Upper lobe of right lung (tissue), 1 donor: Measurements from ENCODE around the gene HRNR. TPM values are rescaled to one million over a fixed set of nuclear protein-coding genes. Genes with fewer than 3 reads are reported as not detected.
"Not testable (repeated sequence)": the region's sequence is repeated elsewhere in the genome, so short reads cannot be mapped to it uniquely, and the experiment has no call there.

Experiments
- ATAC-seq: fragments of 200-7000 bp; cut with Tn5 transposase; one replicate; pipeline ENCODE4 v1.9.1; 2020; ENCODE audit warnings: mild to moderate bottlenecking, moderate library complexity
- DNase-seq: peaks from one replicate; pipeline ENCODE4 v3.0.0-alpha.2; 2020
- H3K27ac ChIP-seq: fragments of 200-600 bp; one replicate; pipeline ENCODE4 v1.8.0; 2022
- H3K27me3 ChIP-seq: fragments of 200-600 bp; one replicate; pipeline ENCODE4 v1.8.0; 2022; ENCODE audit warnings: mild to moderate bottlenecking
- H3K36me3 ChIP-seq: fragments of 200-600 bp; one replicate; pipeline ENCODE4 v1.8.0; 2022
- H3K4me1 ChIP-seq: fragments of 200-600 bp; one replicate; pipeline ENCODE4 v1.8.0; 2022
- H3K4me3 ChIP-seq: fragments of 200-600 bp; one replicate; pipeline ENCODE4 v1.8.0; 2022; ENCODE audit warnings: mild to moderate bottlenecking
- H3K9me3 ChIP-seq: fragments of 200-600 bp; one replicate; pipeline ENCODE4 v1.8.0; 2022
- intact Hi-C: fragments of 100-400 bp; cut with DNase I; formaldehyde crosslinking; loops from one replicate; pipeline ENCODE4 v1.11.0; 2022
- total RNA-seq: library from RNA; stranded (reverse); fragmentation: NEBNext Ultra II Directional; extraction: Animal tissue kit (Norgen Biotek cat#: 25700); gene quantifications from one replicate; pipeline ENCODE4 v1.2.1, GENCODE V29; 2021
- TF ChIP-seq, protein P1 (sequence below): fragments of 200-600 bp; IDR thresholded peaks from one replicate; pipeline ENCODE4 v1.8.0; 2022; ENCODE audit warnings: antibody characterized with exemption
- donor health status: DM: no; HTN: yes; CAD: no; lungs with severe emphysema.

The HRNR gene
- total RNA-seq, 1 donor from 2014 or later = not detected

- intact Hi-C loops = no loop called here
- H3K36me3 ChIP-seq = no peaks in the 10 kb centered on the region
- no peaks in the 10 kb centered on the region for H3K9me3 ChIP-seq
- no peak overlapping the region for H3K27ac ChIP-seq
- H3K4me1 ChIP-seq = no peaks in the 10 kb centered on the region
- no peak for ATAC-seq
- no peaks in the 10 kb centered on the region for H3K27me3 ChIP-seq
- DNase-seq = no peak
- TF ChIP-seq, protein P1, sequence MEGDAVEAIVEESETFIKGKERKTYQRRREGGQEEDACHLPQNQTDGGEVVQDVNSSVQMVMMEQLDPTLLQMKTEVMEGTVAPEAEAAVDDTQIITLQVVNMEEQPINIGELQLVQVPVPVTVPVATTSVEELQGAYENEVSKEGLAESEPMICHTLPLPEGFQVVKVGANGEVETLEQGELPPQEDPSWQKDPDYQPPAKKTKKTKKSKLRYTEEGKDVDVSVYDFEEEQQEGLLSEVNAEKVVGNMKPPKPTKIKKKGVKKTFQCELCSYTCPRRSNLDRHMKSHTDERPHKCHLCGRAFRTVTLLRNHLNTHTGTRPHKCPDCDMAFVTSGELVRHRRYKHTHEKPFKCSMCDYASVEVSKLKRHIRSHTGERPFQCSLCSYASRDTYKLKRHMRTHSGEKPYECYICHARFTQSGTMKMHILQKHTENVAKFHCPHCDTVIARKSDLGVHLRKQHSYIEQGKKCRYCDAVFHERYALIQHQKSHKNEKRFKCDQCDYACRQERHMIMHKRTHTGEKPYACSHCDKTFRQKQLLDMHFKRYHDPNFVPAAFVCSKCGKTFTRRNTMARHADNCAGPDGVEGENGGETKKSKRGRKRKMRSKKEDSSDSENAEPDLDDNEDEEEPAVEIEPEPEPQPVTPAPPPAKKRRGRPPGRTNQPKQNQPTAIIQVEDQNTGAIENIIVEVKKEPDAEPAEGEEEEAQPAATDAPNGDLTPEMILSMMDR = no peak
- H3K4me3 ChIP-seq = no peak overlapping the region
Measured at GRCh38 chr1:152237093-152237492, 13.1 kb upstream of the HRNR start.

DNA sequence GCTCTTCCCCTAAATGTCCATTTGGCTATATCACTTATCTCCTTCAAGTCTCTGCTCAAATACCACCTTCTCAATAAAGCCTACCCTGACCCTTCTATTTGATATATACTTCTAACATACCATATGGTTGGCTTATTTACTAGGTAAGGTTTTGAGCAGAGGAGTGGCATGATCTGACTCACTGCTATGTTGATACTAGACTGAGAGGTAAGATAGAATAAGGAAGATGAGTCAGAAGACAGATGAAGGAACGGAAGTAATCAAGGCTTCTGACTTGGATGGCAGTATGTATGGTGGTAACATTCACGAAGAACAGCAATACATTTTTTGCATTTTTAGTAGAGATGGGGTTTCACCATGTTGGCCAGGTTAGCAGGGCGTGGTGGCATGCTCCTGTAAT, 4.8 kb upstream of the HRNR start:
- no peak overlapping the region for H3K4me3 ChIP-seq
- DNase-seq (no peak), ATAC-seq (no peak)
- H3K36me3 ChIP-seq = no peaks in the 10 kb centered on the region
- H3K9me3 ChIP-seq = no peaks in the 10 kb centered on the region
- intact Hi-C loops = no loop called here
- no peaks in the 10 kb centered on the region for H3K27me3 ChIP-seq
- TF ChIP-seq, protein P1 = no peak
- no peak overlapping the region for H3K27ac ChIP-seq
- no peaks in the 10 kb centered on the region for H3K4me1 ChIP-seq

GRCh38 chr1:152227310-152227928, 3.4 kb upstream of the HRNR start:
- Histone ChIP-seq H3K27ac (no peak overlapping the region), H3K36me3 (no peaks in the 10 kb centered on the region), H3K9me3 (no peaks in the 10 kb centered on the region), H3K4me3 (no peak overlapping the region), H3K4me1 (no peaks in the 10 kb centered on the region), H3K27me3 (no peaks in the 10 kb centered on the region)
- TF ChIP-seq, protein P1 = no peak
- no peak for DNase-seq
- intact Hi-C loops = no loop called here
- ATAC-seq = no peak

DNA sequence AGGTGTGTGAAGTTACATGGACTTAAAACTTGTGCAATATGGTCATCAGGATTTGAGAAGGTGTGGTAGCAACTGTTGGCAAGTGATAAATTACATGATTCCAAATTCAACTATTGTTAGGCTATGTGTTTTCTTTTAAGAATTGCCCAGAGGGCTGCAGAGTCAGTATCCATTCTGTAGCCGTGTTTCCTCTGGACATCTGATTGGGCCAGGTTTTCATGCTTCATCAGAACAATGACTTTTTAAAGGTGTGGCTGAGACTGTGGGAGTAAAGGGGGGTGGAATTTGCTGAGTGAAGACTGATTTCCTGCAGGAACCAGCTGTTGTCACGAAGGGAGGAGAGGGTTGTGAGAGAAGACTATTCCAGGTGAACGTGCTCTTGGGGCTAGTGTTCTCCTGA, 1.7 kb upstream of the HRNR start:
- intact Hi-C loops = no loop called here

GRCh38 chr1:152220166-152221163, 3.5 kb downstream of the HRNR start:
- peak; percentile 55 for DNase-seq
- Histone ChIP-seq H3K36me3 (no peaks in the 10 kb centered on the region), H3K9me3 (no peaks in the 10 kb centered on the region), H3K27me3 (no peaks in the 10 kb centered on the region), H3K27ac (no peak overlapping the region), H3K4me3 (no peak overlapping the region), H3K4me1 (no peaks in the 10 kb centered on the region)
- intact Hi-C loops = no loop called here
- TF ChIP-seq, protein P1 = no peak
- ATAC-seq = no peak

More for the DNA sequence above, 1.7 kb upstream of the HRNR start:
- DNase-seq (no peak), ATAC-seq (no peak)
- Histone ChIP-seq H3K36me3 (no peaks in the 10 kb centered on the region), H3K4me1 (no peaks in the 10 kb centered on the region), H3K4me3 (no peak overlapping the region), H3K9me3 (no peaks in the 10 kb centered on the region), H3K27me3 (no peaks in the 10 kb centered on the region), H3K27ac (no peak overlapping the region)
- TF ChIP-seq, protein P1 = no peak

DNA sequence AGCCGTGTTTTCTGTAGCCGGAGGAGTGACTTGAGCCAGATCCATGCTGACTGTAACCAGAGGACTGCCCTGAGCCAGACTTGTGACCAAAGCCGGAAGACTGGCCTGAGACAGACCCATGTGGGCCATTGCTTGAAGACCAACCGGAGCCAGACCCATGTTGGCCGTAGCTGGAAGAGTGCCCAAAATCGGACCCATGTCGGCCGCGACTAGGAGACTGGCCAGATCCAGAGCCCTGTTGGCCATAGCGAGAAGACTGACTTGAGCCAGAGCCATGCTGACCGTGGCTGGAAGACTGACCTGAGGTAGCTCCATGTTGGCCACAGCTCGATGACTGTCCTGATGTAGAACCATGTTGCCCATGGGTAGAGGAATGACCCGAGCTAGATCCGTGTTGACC, 4.6 kb downstream of the HRNR start:
- H3K4me3 ChIP-seq, ATAC-seq, DNase-seq, H3K9me3 ChIP-seq, H3K27me3 ChIP-seq, H3K36me3 ChIP-seq, H3K4me1 ChIP-seq, H3K27ac ChIP-seq, intact Hi-C loops: not testable (repeated sequence)
